SH-SY5Y (cell line): Measurements from ENCODE around the gene IKZF1.

Experiments used
- GATA2 ChIP-seq: IDR thresholded peaks from 2 replicates; pipeline ENCODE4 v1.6.1; 2011; ENCODE audit warnings: mild to moderate bottlenecking, low read depth, low read length
- GATA3 ChIP-seq: IDR thresholded peaks from 2 replicates; pipeline ENCODE4 v1.6.1; 2011; ENCODE audit warnings: low read depth, mild to moderate bottlenecking, low read length, moderate library complexity

DNA sequence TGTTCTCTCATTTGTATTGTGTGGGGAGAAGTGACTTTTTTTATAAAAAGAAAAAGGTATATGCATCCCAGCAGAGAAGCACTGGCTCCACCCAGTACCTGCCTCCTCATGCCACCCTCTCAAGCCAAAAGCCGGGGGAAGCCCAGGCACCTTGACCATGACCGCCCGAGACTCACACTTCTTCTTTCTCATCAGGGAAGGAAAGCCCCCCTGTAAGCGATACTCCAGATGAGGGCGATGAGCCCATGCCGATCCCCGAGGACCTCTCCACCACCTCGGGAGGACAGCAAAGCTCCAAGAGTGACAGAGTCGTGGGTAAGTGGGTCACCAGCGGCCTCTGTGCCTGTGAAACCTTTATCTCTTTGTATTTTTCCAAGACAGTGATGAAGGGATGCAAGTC, 22.9 kb downstream of the IKZF1 start:
- no peak for TF ChIP-seq GATA3
- no peak for TF ChIP-seq GATA2
